ENCODE measurements around the gene SLC16A7.

The SLC16A7 gene

DNA sequence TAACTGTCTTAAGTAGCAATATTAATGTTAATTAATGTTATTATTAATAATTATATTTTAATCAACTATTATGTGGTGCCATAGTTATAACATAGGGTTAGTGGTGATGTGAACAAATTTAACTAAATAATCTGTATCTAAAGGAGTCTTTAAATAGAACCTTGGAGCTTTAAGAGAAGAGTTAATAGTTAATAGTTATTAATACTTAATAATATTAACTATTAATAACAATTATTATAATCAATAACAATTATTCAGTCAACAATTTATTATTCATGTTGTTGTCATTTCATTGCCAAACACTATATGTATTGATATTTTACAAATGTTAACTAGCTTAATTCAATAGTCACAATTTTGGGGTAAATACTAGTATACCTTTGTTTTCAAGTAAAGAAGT is 58.2 kb downstream of the SLC16A7 start:
- TF ChIP-seq, protein P1, sequence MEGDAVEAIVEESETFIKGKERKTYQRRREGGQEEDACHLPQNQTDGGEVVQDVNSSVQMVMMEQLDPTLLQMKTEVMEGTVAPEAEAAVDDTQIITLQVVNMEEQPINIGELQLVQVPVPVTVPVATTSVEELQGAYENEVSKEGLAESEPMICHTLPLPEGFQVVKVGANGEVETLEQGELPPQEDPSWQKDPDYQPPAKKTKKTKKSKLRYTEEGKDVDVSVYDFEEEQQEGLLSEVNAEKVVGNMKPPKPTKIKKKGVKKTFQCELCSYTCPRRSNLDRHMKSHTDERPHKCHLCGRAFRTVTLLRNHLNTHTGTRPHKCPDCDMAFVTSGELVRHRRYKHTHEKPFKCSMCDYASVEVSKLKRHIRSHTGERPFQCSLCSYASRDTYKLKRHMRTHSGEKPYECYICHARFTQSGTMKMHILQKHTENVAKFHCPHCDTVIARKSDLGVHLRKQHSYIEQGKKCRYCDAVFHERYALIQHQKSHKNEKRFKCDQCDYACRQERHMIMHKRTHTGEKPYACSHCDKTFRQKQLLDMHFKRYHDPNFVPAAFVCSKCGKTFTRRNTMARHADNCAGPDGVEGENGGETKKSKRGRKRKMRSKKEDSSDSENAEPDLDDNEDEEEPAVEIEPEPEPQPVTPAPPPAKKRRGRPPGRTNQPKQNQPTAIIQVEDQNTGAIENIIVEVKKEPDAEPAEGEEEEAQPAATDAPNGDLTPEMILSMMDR (IDR thresholded peaks at IDR 0.05; ENCODE audit: borderline replicate concordance, extremely low read depth, low read length, poor library complexity, severe bottlenecking) = no peak
- TF ChIP-seq EZH2 (IDR thresholded peaks at IDR 0.05; ENCODE audit: borderline replicate concordance, low read depth, low read length, severe bottlenecking) = no peak
- Histone ChIP-seq H3K36me3 (ENCODE audit: insufficient read depth, low read length) (0 out of 2 replicates have a peak, but pooled peaks cover 6% of the 10 kb centered on the region), H2AFZ (ENCODE audit: low read depth, low read length) (no peak overlapping the region), H3K27me3 (ENCODE audit: insufficient read depth, low read length, poor library complexity) (no peaks in the 10 kb centered on the region), H3K79me2 (ENCODE audit: insufficient read depth, low read length) (no peaks in the 10 kb centered on the region), H3K9me3 (ENCODE audit: insufficient read depth, low read length, severe bottlenecking) (no peaks in the 10 kb centered on the region), H3K27ac (ENCODE audit: low read length) (no peak overlapping the region), H3K4me3 (ENCODE audit: low read depth in 1 of 2, low read length in 2 of 2) (no peak overlapping the region), H3K4me2 (ENCODE audit: insufficient read depth, low read length) (no peak overlapping the region), H3K4me1 (ENCODE audit: insufficient read depth, low read length) (no peaks in the 10 kb centered on the region; the same call in 1 of the 2 replicates), H4K20me1 (ENCODE audit: insufficient read depth, low read length) (no peaks in the 10 kb centered on the region), H3K9ac (ENCODE audit: low read depth, low read length) (no peak overlapping the region)
- DNase-seq = no peak
- no peak for ATAC-seq (ENCODE audit: insufficient read depth, low read depth)

DNA sequence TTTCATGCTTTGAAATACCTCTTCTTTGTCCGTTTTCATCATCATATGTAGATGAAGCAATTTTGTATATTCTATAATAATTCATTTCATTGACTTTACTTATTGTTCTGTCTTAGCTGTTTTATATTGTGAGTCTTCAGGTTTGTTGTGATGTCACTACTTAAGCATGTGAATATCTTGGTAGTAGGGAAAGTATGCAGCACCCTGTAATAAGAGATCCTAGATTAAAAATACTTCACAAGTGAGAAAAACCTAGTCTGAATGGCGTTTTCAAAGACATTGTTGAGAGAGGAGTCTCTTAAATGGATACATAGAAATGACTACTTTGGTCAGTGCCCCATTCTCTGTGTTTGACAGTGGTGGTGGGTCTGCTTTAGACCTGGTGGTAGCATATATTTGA is 61.4 kb downstream of the SLC16A7 start:
- DNase-seq = no peak
- H3K9me3 ChIP-seq (ENCODE audit: insufficient read depth, low read length, severe bottlenecking) = no peaks in the 10 kb centered on the region
- H3K79me2 ChIP-seq (ENCODE audit: insufficient read depth, low read length) = no peaks in the 10 kb centered on the region
- no peak overlapping the region for H2AFZ ChIP-seq (ENCODE audit: low read depth, low read length)
- no peak overlapping the region for H3K9ac ChIP-seq (ENCODE audit: low read depth, low read length)
- 0 out of 2 replicates have a peak, but pooled peaks cover 6% of the 10 kb centered on the region for H3K36me3 ChIP-seq (ENCODE audit: insufficient read depth, low read length)
- H4K20me1 ChIP-seq (ENCODE audit: insufficient read depth, low read length) = no peaks in the 10 kb centered on the region
- no peak overlapping the region for H3K4me3 ChIP-seq (ENCODE audit: low read depth in 1 of 2, low read length in 2 of 2)
- no peak overlapping the region for H3K27ac ChIP-seq (ENCODE audit: low read length)
- ATAC-seq (ENCODE audit: insufficient read depth, low read depth) = no peak
- H3K4me2 ChIP-seq (ENCODE audit: insufficient read depth, low read length) = no peak overlapping the region
- H3K27me3 ChIP-seq (ENCODE audit: insufficient read depth, low read length, poor library complexity) = no peaks in the 10 kb centered on the region
- H3K4me1 ChIP-seq (ENCODE audit: insufficient read depth, low read length) = no peaks in the 10 kb centered on the region
- no peak for TF ChIP-seq EZH2 (IDR thresholded peaks at IDR 0.05; ENCODE audit: borderline replicate concordance, low read depth, low read length, severe bottlenecking)
- TF ChIP-seq, protein P1 (IDR thresholded peaks at IDR 0.05; ENCODE audit: borderline replicate concordance, extremely low read depth, low read length, poor library complexity, severe bottlenecking) = no peak

DNA sequence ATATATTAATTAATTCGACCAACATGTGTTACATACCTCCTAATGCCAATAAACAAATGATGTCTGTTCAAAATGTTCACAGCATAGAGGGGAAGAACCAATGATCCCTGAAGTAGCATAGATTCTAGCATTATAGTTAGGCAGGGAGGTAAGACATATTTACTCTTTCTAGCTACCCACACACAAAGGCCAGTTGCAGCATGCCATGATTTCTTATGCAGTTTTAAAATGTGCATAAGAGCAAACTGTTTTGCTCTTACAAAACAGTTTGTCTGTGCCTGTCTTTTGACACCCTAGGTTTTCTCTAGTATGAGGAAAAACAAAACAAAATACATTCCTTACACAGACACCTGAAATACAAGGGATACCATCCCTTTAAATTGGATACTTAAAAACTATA is 61.9 kb downstream of the SLC16A7 start:
- Histone ChIP-seq H3K4me1 (ENCODE audit: insufficient read depth, low read length) (no peaks in the 10 kb centered on the region), H3K9me3 (ENCODE audit: insufficient read depth, low read length, severe bottlenecking) (no peaks in the 10 kb centered on the region), H3K4me2 (ENCODE audit: insufficient read depth, low read length) (no peak overlapping the region), H3K9ac (ENCODE audit: low read depth, low read length) (no peak overlapping the region), H3K27me3 (ENCODE audit: insufficient read depth, low read length, poor library complexity) (no peaks in the 10 kb centered on the region), H3K36me3 (ENCODE audit: insufficient read depth, low read length) (0 out of 2 replicates have a peak, but pooled peaks cover 6% of the 10 kb centered on the region), H3K79me2 (ENCODE audit: insufficient read depth, low read length) (no peaks in the 10 kb centered on the region), H2AFZ (ENCODE audit: low read depth, low read length) (no peak overlapping the region), H3K27ac (ENCODE audit: low read length) (no peak overlapping the region), H4K20me1 (ENCODE audit: insufficient read depth, low read length) (no peaks in the 10 kb centered on the region), H3K4me3 (ENCODE audit: low read depth in 1 of 2, low read length in 2 of 2) (no peak overlapping the region)
- no peak for TF ChIP-seq EZH2 (IDR thresholded peaks at IDR 0.05; ENCODE audit: borderline replicate concordance, low read depth, low read length, severe bottlenecking)
- TF ChIP-seq, protein P1 (IDR thresholded peaks at IDR 0.05; ENCODE audit: borderline replicate concordance, extremely low read depth, low read length, poor library complexity, severe bottlenecking) = no peak
- DNase-seq = no peak
- no peak for ATAC-seq (ENCODE audit: insufficient read depth, low read depth)

DNA sequence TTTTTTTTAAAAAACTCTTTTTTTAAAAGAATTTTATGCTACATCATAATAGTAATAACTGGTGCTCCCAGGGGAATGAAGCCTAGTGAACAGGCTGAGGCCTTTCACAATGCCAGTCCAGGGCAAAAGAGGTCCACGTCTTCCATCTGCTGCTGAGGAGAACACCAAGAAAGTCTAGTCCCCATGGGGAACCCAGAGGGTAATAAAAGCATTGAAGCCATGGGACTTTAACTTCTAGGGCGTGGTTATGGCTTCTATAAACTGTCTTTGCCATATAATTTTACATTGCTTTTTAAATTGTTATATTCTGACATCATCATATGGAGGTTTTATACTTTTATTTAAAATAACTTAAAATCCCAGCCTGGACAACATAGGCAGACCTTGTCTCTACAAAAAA is 64.3 kb downstream of the SLC16A7 start:
- Histone ChIP-seq H3K4me1 (ENCODE audit: insufficient read depth, low read length) (no peaks in the 10 kb centered on the region), H3K36me3 (ENCODE audit: insufficient read depth, low read length) (0 out of 2 replicates have a peak, but pooled peaks cover 6% of the 10 kb centered on the region), H3K4me3 (ENCODE audit: low read depth in 1 of 2, low read length in 2 of 2) (no peak overlapping the region), H3K4me2 (ENCODE audit: insufficient read depth, low read length) (no peak overlapping the region), H3K9ac (ENCODE audit: low read depth, low read length) (no peak overlapping the region), H3K79me2 (ENCODE audit: insufficient read depth, low read length) (no peaks in the 10 kb centered on the region), H3K9me3 (ENCODE audit: insufficient read depth, low read length, severe bottlenecking) (no peaks in the 10 kb centered on the region), H3K27me3 (ENCODE audit: insufficient read depth, low read length, poor library complexity) (no peaks in the 10 kb centered on the region), H3K27ac (ENCODE audit: low read length) (no peak overlapping the region), H2AFZ (ENCODE audit: low read depth, low read length) (no peak overlapping the region), H4K20me1 (ENCODE audit: insufficient read depth, low read length) (no peaks in the 10 kb centered on the region)
- TF ChIP-seq EZH2 (IDR thresholded peaks at IDR 0.05; ENCODE audit: borderline replicate concordance, low read depth, low read length, severe bottlenecking) = no peak
- TF ChIP-seq, protein P1 (IDR thresholded peaks at IDR 0.05; ENCODE audit: borderline replicate concordance, extremely low read depth, low read length, poor library complexity, severe bottlenecking) = no peak
- ATAC-seq (ENCODE audit: insufficient read depth, low read depth) = no peak
- DNase-seq = no peak

All from DND-41 (cell line).